GM12801 (cell line): ENCODE measurements around the gene PTPRT.

Source experiments
- CTCF ChIP-seq: IDR thresholded peaks from one replicate; pipeline ENCODE4 v1.5.1; 2011; ENCODE audit warnings: control low read depth; ENCODE audit not compliant: insufficient read length; ENCODE audit errors: extremely low read depth

The PTPRT gene

GRCh38 chr20:42986143-42986773, 203.4 kb downstream of the PTPRT start:
- TF ChIP-seq CTCF, result no peak

GRCh38 chr20:42985628-42986027, 204.1 kb downstream of the PTPRT start:
- no peak for TF ChIP-seq CTCF

- TF ChIP-seq CTCF, result no peak
Measured at GRCh38 chr20:42982218-42982617, 207.5 kb downstream of the PTPRT start.

GRCh38 chr20:42981253-42981652, 208.5 kb downstream of the PTPRT start:
- TF ChIP-seq CTCF, result no peak

- TF ChIP-seq CTCF, result no peak
Measured at GRCh38 chr20:42979720-42980119, 210.0 kb downstream of the PTPRT start.

- no peak for TF ChIP-seq CTCF
Measured at GRCh38 chr20:42978184-42978974, 211.3 kb downstream of the PTPRT start.

- TF ChIP-seq CTCF, result no peak
Measured at GRCh38 chr20:42975974-42976373, 213.7 kb downstream of the PTPRT start.
